Stimulated activated CD8-positive, alpha-beta memory T cell treated with anti-CD3 and anti-CD28 coated beads, Interleukin-15, amount 100 ng/mL, for 1 hour (primary cell): Measurements from ENCODE around the gene LAPTM4A.
"Not testable (repeated sequence)": the region's sequence is repeated elsewhere in the genome, so short reads cannot be mapped to it uniquely, and the experiment has no call there.

Experiments
- DNase-seq: peaks from one replicate; pipeline ENCODE4 v3.0.0-alpha.2; 2020; ENCODE audit warnings: low read depth

LAPTM4A gene

DNA sequence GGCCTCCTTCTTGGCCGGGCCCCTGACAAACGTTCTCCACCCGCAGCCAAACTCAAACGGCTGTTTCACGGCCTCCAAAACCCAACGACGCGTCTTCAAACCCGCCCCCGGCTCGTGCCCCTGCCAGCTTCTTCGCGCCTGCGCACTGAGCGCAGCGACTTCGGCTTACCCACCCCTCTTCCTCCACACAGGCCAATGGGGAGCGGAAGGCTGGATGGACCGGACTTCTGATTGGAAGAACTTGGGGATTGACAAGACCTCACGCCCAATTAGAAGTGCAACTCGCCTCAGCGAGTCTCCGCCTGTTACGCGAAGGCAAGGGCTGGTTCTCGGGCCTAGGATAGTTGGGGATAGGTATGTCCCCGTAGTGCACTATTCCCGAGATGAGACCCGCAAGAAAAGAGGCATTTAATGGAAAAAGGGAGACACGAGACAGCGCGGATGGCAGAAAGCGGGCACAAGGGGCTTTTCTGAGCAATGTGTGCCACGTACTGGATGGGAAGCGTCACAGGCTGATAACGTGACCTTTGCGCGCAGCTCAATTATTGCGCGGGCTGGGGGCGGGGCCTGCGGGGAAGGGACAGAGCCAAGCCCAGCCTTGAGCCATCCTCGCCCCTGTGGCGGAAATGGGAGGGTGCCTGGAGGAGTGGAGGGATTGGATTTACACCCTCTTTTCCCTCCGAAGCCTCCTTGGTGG lies at the start of gene LAPTM4A:
LAPTM4A (minus strand) TSS at position 97 of the 697 bp plus-strand sequence. CDS start 108 bp downstream, outside the sequence.
- peak; percentile 93 for DNase-seq

- no peak for DNase-seq
Observed at GRCh38 chr2:20100711-20101110, 49.3 kb upstream of the LAPTM4A start.

GRCh38 chr2:20099780-20100179 lies 48.4 kb upstream of the LAPTM4A start:
- DNase-seq: no peak

- DNase-seq: peak; percentile 56
Observed at GRCh38 chr2:20097889-20098714, 46.7 kb upstream of the LAPTM4A start.

GRCh38 chr2:20095469-20095868 lies 44.0 kb upstream of the LAPTM4A start:
- DNase-seq: no peak

DNA sequence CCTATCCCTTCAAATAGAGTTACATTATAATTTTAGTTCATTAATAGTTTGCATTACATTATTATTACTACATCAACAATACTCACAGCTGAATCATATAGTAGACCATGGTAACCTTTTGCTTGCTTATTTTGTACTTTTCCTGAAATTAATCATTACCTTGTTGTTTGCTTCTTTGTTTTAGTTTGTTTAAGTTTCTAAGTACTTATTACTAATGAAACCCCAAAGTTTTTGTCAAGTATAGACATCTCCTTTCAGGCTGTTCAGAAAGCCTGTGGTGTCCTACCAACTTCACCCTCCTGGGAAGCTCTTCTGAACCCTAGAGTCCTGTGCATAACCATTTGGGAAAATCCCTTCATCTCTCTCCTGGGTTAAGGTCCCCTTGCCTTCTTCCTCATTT lies 43.5 kb upstream of the LAPTM4A start:
- DNase-seq: no peak

DNA sequence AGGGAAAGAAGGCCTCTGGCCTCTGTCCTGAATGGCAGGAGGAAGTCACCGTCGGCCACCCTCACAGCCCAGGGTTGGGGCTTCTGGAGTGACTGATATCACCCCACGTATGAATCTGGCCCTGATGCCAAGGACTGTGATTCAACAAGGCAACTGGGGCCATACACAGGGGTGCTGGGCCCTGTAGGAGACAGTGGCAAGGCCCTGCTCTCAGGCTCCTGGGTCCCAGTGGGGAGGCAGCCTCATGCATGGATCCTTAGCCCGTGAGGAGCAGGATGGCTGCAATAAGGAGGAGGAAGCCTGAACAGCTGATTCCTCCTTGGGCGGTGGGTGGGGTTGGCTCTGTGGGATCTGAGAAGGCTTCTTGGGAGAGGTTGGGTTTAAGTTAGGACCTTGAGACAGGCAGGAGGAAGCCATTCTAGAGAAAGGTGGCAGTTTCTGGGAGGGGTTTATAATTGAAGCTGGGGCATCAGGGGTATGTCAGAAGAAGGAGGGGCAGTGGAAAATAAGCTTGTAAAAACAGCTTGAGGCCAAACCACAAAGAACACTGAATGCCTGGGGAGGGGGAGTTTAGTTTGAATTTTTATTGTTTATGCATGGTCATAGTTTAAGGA lies 42.8 kb upstream of the LAPTM4A start:
- DNase-seq: no peak

- DNase-seq: no peak
Observed at GRCh38 chr2:20093263-20094141, 42.1 kb upstream of the LAPTM4A start.

- no peak for DNase-seq
Observed at GRCh38 chr2:20092901-20093235, 41.4 kb upstream of the LAPTM4A start.

DNA sequence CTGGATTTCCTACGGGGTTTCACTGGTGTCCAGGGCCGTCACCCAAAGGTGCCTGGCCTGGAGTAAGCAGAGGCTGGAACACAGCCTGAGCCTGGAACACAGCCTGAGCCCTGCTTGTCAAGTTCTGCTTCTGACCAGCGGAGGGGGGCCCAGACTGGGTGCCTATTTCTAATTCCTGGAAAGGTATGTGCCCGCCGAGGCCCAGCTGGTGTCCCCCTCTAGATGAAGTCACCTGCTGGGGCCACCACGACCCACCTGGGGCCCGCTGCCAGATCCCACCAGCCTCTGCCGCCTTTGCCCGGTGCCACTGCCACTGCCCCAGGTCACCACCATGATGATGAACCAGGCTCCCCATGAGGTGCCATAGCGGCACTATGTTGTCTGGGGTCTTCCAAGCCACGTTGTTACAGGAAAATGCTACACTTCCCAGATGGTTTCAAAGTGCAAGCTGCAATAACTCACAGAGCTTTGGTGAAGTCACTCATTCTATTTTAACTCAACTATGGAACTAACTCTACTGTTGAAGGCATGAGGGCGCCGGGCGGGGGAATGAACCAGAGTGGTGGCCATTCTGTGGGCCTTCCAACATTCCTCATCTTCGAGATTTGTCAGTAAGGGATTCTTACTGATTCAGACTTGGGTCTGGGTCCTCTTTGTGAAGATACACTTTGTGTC lies 40.9 kb upstream of the LAPTM4A start:
- no peak for DNase-seq

GRCh38 chr2:20091305-20091991 lies 40.0 kb upstream of the LAPTM4A start:
- DNase-seq: no peak

DNA sequence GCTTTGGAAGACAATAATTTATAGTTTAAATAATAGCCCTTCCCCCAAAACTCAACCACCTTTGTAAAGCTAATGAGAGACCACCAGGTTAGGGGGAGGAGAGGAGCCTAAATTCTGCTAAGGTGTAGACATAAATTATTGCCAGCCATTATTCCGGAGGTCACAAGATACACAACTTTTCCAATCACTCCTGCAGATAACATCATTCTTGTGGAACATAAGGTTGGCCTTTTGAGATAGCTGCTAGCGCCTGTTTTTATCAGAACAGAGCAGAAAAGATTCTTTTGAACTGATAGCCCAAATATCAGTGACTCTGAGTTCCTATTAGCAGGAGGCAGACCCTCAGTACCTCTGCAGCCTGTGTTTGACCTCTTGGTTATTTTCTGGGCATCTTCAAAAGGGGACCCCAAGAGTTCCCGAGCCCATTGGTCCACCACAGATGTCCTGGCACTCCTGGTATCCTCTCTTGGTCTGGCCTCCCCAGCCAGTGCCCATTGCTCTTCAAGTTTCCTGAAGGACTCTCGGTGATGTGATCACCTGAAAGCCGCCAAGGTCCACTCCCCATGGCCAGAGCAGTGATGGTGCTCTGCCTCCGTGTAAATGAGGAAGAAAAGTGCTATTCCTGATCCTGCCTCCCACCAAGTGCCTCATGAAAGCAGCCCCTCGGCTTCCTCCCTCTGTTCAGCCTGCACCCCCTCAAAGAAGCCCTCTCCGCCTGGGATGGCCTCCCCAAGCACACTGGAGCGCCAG lies 38.5 kb upstream of the LAPTM4A start:
- no peak for DNase-seq

DNA sequence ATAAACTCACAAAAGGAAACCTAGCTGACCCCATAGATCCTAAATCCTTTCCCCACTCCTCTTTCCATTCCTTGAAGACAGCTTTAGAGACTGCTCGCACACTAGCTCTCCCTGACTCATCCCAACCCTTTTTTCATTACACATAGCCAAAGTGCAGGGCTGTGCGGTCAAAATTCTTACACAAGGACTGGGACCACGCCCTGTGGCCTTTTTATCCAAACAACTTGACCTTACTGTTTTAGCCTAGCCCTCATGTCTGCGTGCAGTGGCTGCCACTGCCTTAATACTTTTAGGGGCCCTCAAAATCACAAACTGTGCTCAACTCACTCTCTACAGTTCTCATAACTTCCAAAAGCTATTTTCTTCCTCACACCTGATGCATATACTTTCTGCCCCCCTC lies 34.5 kb upstream of the LAPTM4A start:
- not testable (repeated sequence) for DNase-seq

DNA sequence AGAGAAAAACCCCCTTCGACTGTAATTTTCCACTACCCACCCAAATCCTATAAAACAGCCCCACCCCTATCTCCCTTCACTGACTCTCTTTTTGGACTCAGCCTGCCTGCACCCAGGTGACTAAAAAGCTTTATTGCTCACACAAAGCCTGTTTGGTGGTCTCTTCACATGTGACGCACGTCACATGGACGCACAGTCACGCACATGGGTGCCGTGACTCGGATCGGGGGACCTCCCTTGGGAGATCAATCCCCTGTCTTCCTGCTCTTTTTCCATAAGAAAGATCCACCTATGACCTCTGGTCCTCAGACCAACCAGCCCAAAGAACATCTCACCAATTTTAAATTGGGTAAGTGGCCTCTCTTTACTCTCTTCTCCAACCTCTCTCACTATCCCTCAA lies 31.4 kb upstream of the LAPTM4A start:
- DNase-seq: not testable (repeated sequence)

GRCh38 chr2:20081841-20082240 lies 30.4 kb upstream of the LAPTM4A start:
- no peak for DNase-seq

- no peak for DNase-seq
Observed at GRCh38 chr2:20080839-20081415, 29.5 kb upstream of the LAPTM4A start.

- no peak for DNase-seq
Observed at GRCh38 chr2:20080428-20080827, 29.0 kb upstream of the LAPTM4A start.

- no peak for DNase-seq
Observed at GRCh38 chr2:20079546-20080115, 28.2 kb upstream of the LAPTM4A start.

DNA sequence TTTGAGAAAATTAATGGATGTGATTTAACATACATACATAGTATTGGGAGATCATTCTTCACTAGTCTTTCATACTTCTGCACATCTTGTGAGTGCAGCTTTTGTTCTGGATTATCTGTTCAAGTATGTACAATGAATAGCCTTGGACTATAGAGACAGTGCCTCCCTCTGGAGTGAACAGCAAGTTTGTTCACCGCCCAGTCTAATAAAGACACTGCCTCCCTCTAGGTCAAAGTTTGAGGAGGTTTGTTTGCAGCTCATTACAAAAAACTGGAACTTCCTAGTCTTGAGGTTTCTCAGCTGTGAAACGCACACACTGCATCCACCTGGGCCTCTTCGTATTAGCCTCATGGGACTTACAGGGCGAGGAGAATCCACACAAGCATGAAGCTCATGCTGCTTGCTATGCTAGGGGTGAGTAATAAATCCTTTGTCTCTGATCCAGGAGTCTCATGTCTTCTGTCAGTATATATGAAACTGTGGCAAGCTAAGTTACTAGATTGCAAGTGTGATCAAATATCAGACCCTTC lies 26.0 kb upstream of the LAPTM4A start:
- DNase-seq: no peak
